SK-N-MC (cell line): ENCODE data around the gene NPM1.

Experiments used
- DNase-seq: peaks from one replicate; pipeline ENCODE4 v3.0.0-alpha.2; 2011; ENCODE audit warnings: low read depth, low spot score
- H3K27ac ChIP-seq: fragments of 200-600 bp; sonication (generic); 2 replicates; pipeline ENCODE4 v1.5.1; 2016; ENCODE audit warnings: mixed run types
- H3K36me3 ChIP-seq: fragments of 200-600 bp; sonication (generic); 2 replicates; pipeline ENCODE4 v1.6.1; 2017; ENCODE audit warnings: antibody characterized with exemption, low read length, mixed read lengths; ENCODE audit not compliant: insufficient read depth
- H3K4me3 ChIP-seq: fragments of 200-600 bp; sonication (generic); 2 replicates; pipeline ENCODE4 v1.5.1; 2016
- H3K9ac ChIP-seq: fragments of 200-600 bp; sonication (generic); 2 replicates; pipeline ENCODE4 v1.8.0; 2017; ENCODE audit warnings: mixed run types, mixed read lengths; ENCODE audit not compliant: insufficient read length
- H3K9me3 ChIP-seq: fragments of 200-600 bp; sonication (generic); 2 replicates; pipeline ENCODE4 v1.6.1; 2017; ENCODE audit warnings: low read depth, mild to moderate bottlenecking, antibody characterized with exemption, low read length, moderate library complexity, mixed read lengths
- EZH2 ChIP-seq: fragments of 200-600 bp; sonication (generic); IDR thresholded peaks from one replicate; pipeline ENCODE4 v1.6.1; 2017; ENCODE audit warnings: antibody characterized with exemption
- FOXP2 ChIP-seq: optimal IDR thresholded peaks from 2 replicates; pipeline ENCODE3; 2011; ENCODE audit warnings: mild to moderate bottlenecking, moderate library complexity; ENCODE audit not compliant: insufficient read depth; ENCODE audit errors: extremely low read length, control extremely low read depth
- POLR2AphosphoS5 ChIP-seq: IDR thresholded peaks from 2 replicates; pipeline ENCODE4 v1.6.1; 2012; ENCODE audit warnings: mild to moderate bottlenecking, low read depth, low read length, borderline replicate concordance

The NPM1 gene

GRCh38 chr5:171431251-171431777, 43.7 kb downstream of the NPM1 start:
- TF ChIP-seq POLR2AphosphoS5 (no peak), EZH2 (no peak), FOXP2 (no peak)
- Histone ChIP-seq H3K9me3 (no peaks in the 10 kb centered on the region), H3K36me3 (no peaks in the 10 kb centered on the region), H3K4me3 (no peak overlapping the region), H3K27ac (no peak overlapping the region), H3K9ac (no peak overlapping the region)
- DNase-seq: no peak

GRCh38 chr5:171432076-171432475, 44.4 kb downstream of the NPM1 start:
- no peaks in the 10 kb centered on the region for H3K36me3 ChIP-seq

GRCh38 chr5:171432583-171433351, 45.1 kb downstream of the NPM1 start:
- DNase-seq: no peak
- Histone ChIP-seq H3K27ac (no peak overlapping the region), H3K36me3 (no peaks in the 10 kb centered on the region), H3K9me3 (no peaks in the 10 kb centered on the region), H3K9ac (no peak overlapping the region), H3K4me3 (no peak overlapping the region)
- TF ChIP-seq FOXP2 (no peak), EZH2 (no peak), POLR2AphosphoS5 (no peak)

More at GRCh38 chr5:171432076-171432475, 44.4 kb downstream of the NPM1 start:
- Histone ChIP-seq H3K9ac (no peak overlapping the region), H3K27ac (no peak overlapping the region), H3K4me3 (no peak overlapping the region), H3K9me3 (no peaks in the 10 kb centered on the region)
- no peak for DNase-seq
- TF ChIP-seq EZH2 (no peak), FOXP2 (no peak), POLR2AphosphoS5 (no peak)

- Histone ChIP-seq H3K36me3 (no peaks in the 10 kb centered on the region), H3K9ac (no peak overlapping the region), H3K4me3 (no peak overlapping the region), H3K9me3 (no peaks in the 10 kb centered on the region), H3K27ac (no peak overlapping the region)
- no peak for DNase-seq
- TF ChIP-seq FOXP2 (no peak), EZH2 (no peak), POLR2AphosphoS5 (no peak)
These were observed 45.7 kb downstream of the NPM1 start for GRCh38 chr5:171433352-171433698.

DNA sequence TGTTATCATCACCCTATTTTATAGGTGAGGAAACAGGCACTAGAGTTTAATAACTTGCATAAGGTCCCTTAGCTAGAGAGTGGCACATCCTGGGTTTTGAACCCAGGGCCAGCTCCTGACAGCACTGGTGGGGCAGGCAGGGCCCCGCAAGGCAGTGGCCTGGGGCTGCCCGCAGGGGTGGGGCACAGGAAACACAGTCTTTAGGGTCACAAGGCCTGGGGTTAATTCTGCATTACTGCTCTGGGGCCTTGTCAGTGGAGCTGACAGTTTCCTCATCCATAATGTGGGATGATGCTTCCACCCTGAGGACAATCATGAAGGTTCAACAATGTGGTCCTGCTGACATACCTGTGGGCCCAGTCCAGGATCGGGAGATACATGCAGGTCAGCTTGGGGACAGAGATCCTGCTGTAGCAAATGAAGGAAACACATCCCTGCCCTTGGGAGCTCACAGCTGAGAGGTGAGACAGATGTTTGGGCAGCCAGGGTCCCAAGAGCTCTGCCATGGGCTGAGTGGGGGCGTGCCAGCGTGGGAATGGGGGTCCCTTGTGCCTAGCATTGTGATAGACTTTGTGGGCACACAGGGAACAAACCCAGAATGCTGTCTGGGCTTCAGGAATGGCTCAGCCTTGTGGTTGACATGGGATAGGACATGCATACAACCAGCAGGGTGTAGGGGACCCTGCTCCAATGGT, 46.5 kb downstream of the NPM1 start:
- Histone ChIP-seq H3K9ac (no peak overlapping the region), H3K27ac (no peak overlapping the region), H3K4me3 (no peak overlapping the region), H3K36me3 (no peaks in the 10 kb centered on the region), H3K9me3 (no peaks in the 10 kb centered on the region)
- no peak for DNase-seq
- TF ChIP-seq POLR2AphosphoS5 (no peak), FOXP2 (no peak), EZH2 (no peak)

DNA sequence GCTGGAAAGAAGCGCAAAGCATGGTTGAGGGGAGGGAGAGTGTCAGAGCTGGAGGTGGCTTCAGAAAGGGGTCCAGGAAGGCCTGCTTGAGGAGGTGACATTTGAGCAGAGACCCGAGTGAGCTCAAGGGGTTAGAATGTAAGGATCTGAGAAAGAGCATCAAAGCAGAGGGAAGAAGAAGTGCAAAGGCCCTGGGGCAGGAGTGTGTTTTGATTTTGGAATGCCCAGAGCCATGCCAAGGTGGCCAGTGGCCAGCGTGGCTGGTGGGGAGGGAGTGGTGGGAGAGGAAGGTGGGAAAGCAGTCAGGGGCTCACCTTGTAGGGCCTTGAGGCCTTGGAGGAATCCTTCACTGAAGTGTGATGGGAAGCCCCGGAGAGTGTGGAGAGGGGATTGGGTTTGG, 47.2 kb downstream of the NPM1 start:
- no peak for DNase-seq
- H3K27ac ChIP-seq: no peak overlapping the region
- H3K9me3 ChIP-seq: no peaks in the 10 kb centered on the region
- H3K9ac ChIP-seq: no peak overlapping the region
- H3K4me3 ChIP-seq: no peak overlapping the region
- H3K36me3 ChIP-seq: no peaks in the 10 kb centered on the region
- TF ChIP-seq POLR2AphosphoS5 (no peak), EZH2 (no peak), FOXP2 (no peak)

- H3K4me3 ChIP-seq: no peak overlapping the region
- H3K36me3 ChIP-seq: no peaks in the 10 kb centered on the region
- DNase-seq: no peak
- TF ChIP-seq POLR2AphosphoS5 (no peak), FOXP2 (no peak), EZH2 (no peak)
- no peaks in the 10 kb centered on the region for H3K9me3 ChIP-seq
- H3K9ac ChIP-seq: no peak overlapping the region
- no peak overlapping the region for H3K27ac ChIP-seq
These were observed 48.3 kb downstream of the NPM1 start for GRCh38 chr5:171435908-171436307.

DNA sequence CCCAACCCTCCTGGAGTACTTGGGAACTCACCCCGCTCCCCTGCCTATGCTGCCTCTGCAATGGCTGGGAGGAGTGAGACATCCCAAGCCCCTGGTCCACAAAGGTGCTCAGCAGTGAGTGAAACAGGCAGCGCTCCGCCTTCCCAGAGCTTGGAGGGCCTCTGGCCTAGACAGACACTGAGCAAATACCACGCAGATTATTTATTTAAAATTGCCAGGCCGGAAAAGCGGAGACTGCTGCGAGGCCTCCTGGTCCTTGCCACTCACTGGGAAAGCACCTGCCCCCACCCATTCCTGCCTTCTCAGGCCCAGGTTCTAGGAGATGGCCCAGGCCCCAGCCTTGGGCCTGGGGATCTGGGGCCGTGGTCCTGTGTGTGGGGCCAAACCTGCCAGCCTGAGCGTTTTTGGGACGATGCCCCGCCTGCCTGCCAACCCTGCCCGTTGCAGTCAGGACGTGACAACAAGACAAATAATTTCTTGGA, 49.2 kb downstream of the NPM1 start:
- Histone ChIP-seq H3K9ac (no peak overlapping the region), H3K27ac (no peak overlapping the region), H3K4me3 (no peak overlapping the region), H3K36me3 (no peaks in the 10 kb centered on the region), H3K9me3 (no peaks in the 10 kb centered on the region)
- TF ChIP-seq EZH2 (no peak), POLR2AphosphoS5 (no peak), FOXP2 (no peak)
- no peak for DNase-seq
